SK-N-SH (cell line): ENCODE data around the gene DOCK10. TPM values are rescaled to one million over a fixed set of nuclear protein-coding genes. Genes with fewer than 3 reads are reported as not detected.

Experiments used
- CTCF ChIA-PET: fragments of 300-600, 350-600 bp; formaldehyde crosslinking; extraction: SDS; loops from one replicate; lab custom pipeline; 2021; lab: Yijun Ruan, JAX
- POLR2A ChIA-PET: fragments of 350-600 bp; sonication (Branson Sonifier 250); formaldehyde crosslinking; extraction: SDS; loops from one replicate; lab custom pipeline; 2020; ENCODE audit warnings: antibody characterized with exemption, inconsistent platforms; lab: Yijun Ruan, JAX
- DNase-seq: peaks from one replicate; pipeline ENCODE4 v3.0.0; 2012
- H2AFZ ChIP-seq: fragments of 200-600 bp; sonication (generic); 2 replicates; pipeline ENCODE4 v1.8.1; 2016; ENCODE audit warnings: antibody characterized with exemption, mild to moderate bottlenecking, low read depth
- H3F3A ChIP-seq: fragments of 200-600 bp; sonication (generic); replicated peaks from 2 replicates; pipeline ENCODE3; 2016; ENCODE audit warnings: antibody characterized with exemption, mild to moderate bottlenecking; ENCODE audit not compliant: insufficient read depth
- H3K27ac ChIP-seq, 2 experiments: fragments of 200-500 bp in 1 of 2; fragments of 200-600 bp in 1 of 2; sonication (Bioruptor generic) in 1 of 2; sonication (generic), shearing (Covaris generic) in 1 of 2; 2 replicates each; pipeline versions ENCODE4 v1.5.1 to v1.6.1; 2014 to 2016; ENCODE audit warnings: low read depth in 2 of 2, inconsistent platforms in 1 of 2, low read length in 1 of 2, mild to moderate bottlenecking in 1 of 2, mixed read lengths in 1 of 2
- H3K27me3 ChIP-seq: fragments of 200-600 bp; sonication (generic), shearing (Covaris generic); 2 replicates; pipeline ENCODE4 v1.6.1; 2016; ENCODE audit warnings: mixed run types; ENCODE audit not compliant: insufficient read depth
- H3K36me3 ChIP-seq, 2 experiments: fragments of 200-500 bp in 1 of 2; fragments of 200-600 bp in 1 of 2; sonication (Bioruptor generic) in 1 of 2; sonication (generic) in 1 of 2; replicated peaks in 1 of 2; 2 replicates each; pipeline versions ENCODE3 to v1.5.1; 2014 to 2016; ENCODE audit warnings: low read length in 1 of 2, mild to moderate bottlenecking in 1 of 2; ENCODE audit not compliant: insufficient read depth in 2 of 2, control insufficient read depth in 1 of 2
- H3K4me1 ChIP-seq, 2 experiments: fragments of 200-500 bp in 1 of 2; fragments of 200-600 bp in 1 of 2; sonication (Bioruptor generic) in 1 of 2; sonication (generic), shearing (Covaris generic) in 1 of 2; 2 replicates each; pipeline versions ENCODE4 v1.5.1 to v1.6.1; 2014 to 2016; ENCODE audit warnings: low read depth in 1 of 2, low read length in 1 of 2, mixed run types in 1 of 2; ENCODE audit not compliant: insufficient read depth in 2 of 2, control insufficient read depth in 1 of 2
- H3K4me2 ChIP-seq: fragments of 200-600 bp; sonication (generic), shearing (Covaris generic); 2 replicates; pipeline ENCODE4 v1.6.1; 2017; ENCODE audit warnings: mixed run types
- H3K4me3 ChIP-seq, 2 experiments: fragments of 200-500 bp in 1 of 2; fragments of 200-600 bp in 1 of 2; sonication (Bioruptor generic) in 1 of 2; sonication (generic), shearing (Covaris generic) in 1 of 2; 2 replicates each; pipeline versions ENCODE4 v1.5.1 to v1.8.1; 2014 to 2016; ENCODE audit warnings: low read depth in 2 of 2, inconsistent platforms in 1 of 2, low read length in 1 of 2, mild to moderate bottlenecking in 1 of 2, mixed read lengths in 1 of 2, moderate library complexity in 1 of 2
- H3K79me2 ChIP-seq: fragments of 200-600 bp; sonication (generic); 2 replicates; pipeline ENCODE4 v1.8.1; 2017; ENCODE audit warnings: mild to moderate bottlenecking; ENCODE audit not compliant: insufficient read depth
- H3K9ac ChIP-seq: fragments of 200-600 bp; sonication (generic); 2 replicates; pipeline ENCODE4 v1.6.1; 2017; ENCODE audit warnings: mixed run types
- H3K9me2 ChIP-seq: fragments of 200-600 bp; sonication (generic); 2 replicates; pipeline ENCODE4 v1.6.1; 2017; ENCODE audit warnings: mixed run types
- H3K9me3 ChIP-seq: fragments of 200-600 bp; sonication (generic); 2 replicates; pipeline ENCODE4 v1.6.1; 2017; ENCODE audit warnings: mixed run types, mild to moderate bottlenecking, moderate library complexity
- H4K20me1 ChIP-seq: fragments of 200-600 bp; sonication (generic); 2 replicates; pipeline ENCODE4 v1.6.1; 2017; ENCODE audit warnings: mild to moderate bottlenecking, mixed run types; ENCODE audit not compliant: insufficient read depth
- CHD2 ChIP-seq: fragments of 150-350 bp; IDR thresholded peaks from 2 replicates; pipeline ENCODE4 v1.6.1; 2018; ENCODE audit warnings: low read length; ENCODE audit not compliant: partially characterized antibody
- FOSL2 ChIP-seq: IDR thresholded peaks from 2 replicates; pipeline ENCODE4 v1.4.0; 2012; ENCODE audit warnings: low read depth, mild to moderate bottlenecking, moderate library complexity, borderline replicate concordance
- GABPA ChIP-seq: IDR thresholded peaks from 2 replicates; pipeline ENCODE4 v1.4.0; 2012; ENCODE audit warnings: low read depth, mild to moderate bottlenecking
- RCOR1 ChIP-seq: fragments of 150-350 bp; IDR thresholded peaks from 2 replicates; pipeline ENCODE4 v1.6.1; 2017; ENCODE audit warnings: antibody characterized with exemption, low read length
- TEAD4 ChIP-seq: IDR thresholded peaks from 2 replicates; pipeline ENCODE4 v1.4.0; 2012; ENCODE audit warnings: mild to moderate bottlenecking, borderline replicate concordance; ENCODE audit not compliant: insufficient read depth
- WGBS: methylation state at CpG from one replicate; pipeline ENCODE4 v1.1.6; 2017; ENCODE audit warnings: low lambda C conversion rate; 5-methylcytosine and 5-hydroxymethylcytosine counted together
- polyA plus RNA-seq, 3 experiments: library from polyadenylated mRNA; depleted of rRNA; stranded (reverse); fragments of >200 nt; gene quantifications; 2 replicates each; pipeline ENCODE4 v1.2.3, GENCODE V29; 2012
- TF ChIP-seq, protein P1 (sequence below): IDR thresholded peaks from 2 replicates; pipeline ENCODE4 v1.6.1; 2012; ENCODE audit warnings: mild to moderate bottlenecking, low read depth, low read length, moderate library complexity
- TF ChIP-seq, protein P2 (sequence below): fragments of 200-600 bp; sonication (generic); IDR thresholded peaks from 2 replicates; pipeline ENCODE4 v1.6.1; 2017; ENCODE audit warnings: antibody characterized with exemption, mild to moderate bottlenecking, moderate library complexity

Gene DOCK10
- polyA plus RNA-seq, 1 of the 3 experiments (the other 2 are of a cell fraction) = 24.1 TPM

DNA sequence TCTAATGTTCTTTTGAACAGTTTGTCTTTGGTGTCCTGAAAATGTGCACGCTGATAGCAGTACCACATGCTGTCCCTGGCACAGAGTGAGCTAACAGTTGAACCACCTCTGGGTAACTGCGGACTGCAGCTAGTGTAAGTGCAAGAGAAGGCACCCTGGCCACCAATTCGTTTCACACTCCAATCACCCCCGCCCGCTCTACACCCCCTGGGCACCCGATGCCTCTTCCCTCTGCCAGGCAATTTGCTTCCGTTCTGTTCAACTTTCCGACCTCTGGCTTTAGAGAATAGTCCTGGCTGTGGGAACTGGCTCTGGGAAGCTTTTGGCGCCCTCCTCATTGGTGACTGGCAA lies 1.4 kb downstream of the DOCK10 start:
- Histone ChIP-seq H3K79me2 (peaks cover 69% of the 10 kb centered on the region), H3F3A (no peaks in the 10 kb centered on the region), H3K27ac (no peak overlapping the region), H3K9me3 (no peaks in the 10 kb centered on the region), H2AFZ (no peak overlapping the region; the same call in 1 of the 2 replicates), H3K4me1 (no peaks in the 10 kb centered on the region; a peak in 1 of 4 replicates), H3K27me3 (no peaks in the 10 kb centered on the region), H3K4me3 (peak overlapping the region; percentile 72 to 78; a peak in 3 of 4 replicates), H3K36me3 (no peaks in the 10 kb centered on the region), H3K4me2 (peak overlapping the region; percentile 86), H3K9ac (peak overlapping the region; percentile 68; the same call in 1 of the 2 replicates), H3K9me2 (no peaks in the 10 kb centered on the region), H4K20me1 (no peaks in the 10 kb centered on the region)
- TF ChIP-seq GABPA = no peak
- TF ChIP-seq TEAD4 = no peak
- TF ChIP-seq FOSL2 = no peak
- no peak for TF ChIP-seq RCOR1
- 71% methylated on average over 9 of the region's 9 CpGs for WGBS
- ChIA-PET POLR2A (no interaction called here), CTCF (interaction anchor here (1.4 kb wide), 1 partner anchor 20 kb away, joined by 7 read pairs; no protein-coding TSS in a partner anchor)
- DNase-seq = peak; percentile 25

DNA sequence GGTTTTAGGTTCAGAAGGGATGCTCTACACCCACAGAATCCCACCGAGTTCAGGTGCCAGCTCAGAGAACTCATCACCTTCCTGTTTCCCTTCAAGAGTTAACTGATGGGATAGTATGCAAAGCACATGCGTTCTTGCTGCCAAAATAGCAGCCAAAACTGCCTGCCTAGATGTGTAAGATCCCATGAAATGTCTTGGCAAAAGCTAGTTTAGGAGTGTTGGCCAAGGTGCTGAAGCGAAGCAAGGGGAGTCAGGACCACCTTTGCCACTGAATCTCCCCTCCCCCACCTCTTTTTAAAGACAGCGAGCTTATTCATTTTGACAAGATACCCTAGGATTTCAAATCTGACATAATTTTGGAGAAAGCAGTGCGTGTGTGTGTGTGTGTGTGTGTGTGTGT lies 2.1 kb downstream of the DOCK10 start:
- no peaks in the 10 kb centered on the region for H3K27me3 ChIP-seq
- H3K4me1 ChIP-seq = no peaks in the 10 kb centered on the region; a peak in 1 of 4 replicates
- H3K4me3 ChIP-seq = no peak overlapping the region
- H3K9me2 ChIP-seq = no peaks in the 10 kb centered on the region
- H3K79me2 ChIP-seq = peaks cover 72% of the 10 kb centered on the region
- peaks cover 0 to under 1% of the 10 kb centered on the region in 2 experiments for H3K36me3 ChIP-seq
- ChIA-PET POLR2A (no interaction called here), CTCF (interaction anchor here (0.7 to 1.4 kb wide), 2 partner anchors 20 to 621 kb away, joined by 3 to 7 read pairs; no protein-coding TSS in a partner anchor)
- H3K4me2 ChIP-seq = peak overlapping the region; percentile 86; the same call in 1 of the 2 replicates
- no peak for DNase-seq
- H3K27ac ChIP-seq = no peak overlapping the region
- H4K20me1 ChIP-seq = no peaks in the 10 kb centered on the region
- H3K9me3 ChIP-seq = no peaks in the 10 kb centered on the region
- no peak overlapping the region for H2AFZ ChIP-seq
- 82% methylated on average over 4 of the region's 5 CpGs for WGBS
- no peak overlapping the region for H3K9ac ChIP-seq
- H3F3A ChIP-seq = no peaks in the 10 kb centered on the region
- TF ChIP-seq, protein P1, sequence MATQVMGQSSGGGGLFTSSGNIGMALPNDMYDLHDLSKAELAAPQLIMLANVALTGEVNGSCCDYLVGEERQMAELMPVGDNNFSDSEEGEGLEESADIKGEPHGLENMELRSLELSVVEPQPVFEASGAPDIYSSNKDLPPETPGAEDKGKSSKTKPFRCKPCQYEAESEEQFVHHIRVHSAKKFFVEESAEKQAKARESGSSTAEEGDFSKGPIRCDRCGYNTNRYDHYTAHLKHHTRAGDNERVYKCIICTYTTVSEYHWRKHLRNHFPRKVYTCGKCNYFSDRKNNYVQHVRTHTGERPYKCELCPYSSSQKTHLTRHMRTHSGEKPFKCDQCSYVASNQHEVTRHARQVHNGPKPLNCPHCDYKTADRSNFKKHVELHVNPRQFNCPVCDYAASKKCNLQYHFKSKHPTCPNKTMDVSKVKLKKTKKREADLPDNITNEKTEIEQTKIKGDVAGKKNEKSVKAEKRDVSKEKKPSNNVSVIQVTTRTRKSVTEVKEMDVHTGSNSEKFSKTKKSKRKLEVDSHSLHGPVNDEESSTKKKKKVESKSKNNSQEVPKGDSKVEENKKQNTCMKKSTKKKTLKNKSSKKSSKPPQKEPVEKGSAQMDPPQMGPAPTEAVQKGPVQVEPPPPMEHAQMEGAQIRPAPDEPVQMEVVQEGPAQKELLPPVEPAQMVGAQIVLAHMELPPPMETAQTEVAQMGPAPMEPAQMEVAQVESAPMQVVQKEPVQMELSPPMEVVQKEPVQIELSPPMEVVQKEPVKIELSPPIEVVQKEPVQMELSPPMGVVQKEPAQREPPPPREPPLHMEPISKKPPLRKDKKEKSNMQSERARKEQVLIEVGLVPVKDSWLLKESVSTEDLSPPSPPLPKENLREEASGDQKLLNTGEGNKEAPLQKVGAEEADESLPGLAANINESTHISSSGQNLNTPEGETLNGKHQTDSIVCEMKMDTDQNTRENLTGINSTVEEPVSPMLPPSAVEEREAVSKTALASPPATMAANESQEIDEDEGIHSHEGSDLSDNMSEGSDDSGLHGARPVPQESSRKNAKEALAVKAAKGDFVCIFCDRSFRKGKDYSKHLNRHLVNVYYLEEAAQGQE = peak; percentile 90
- TF ChIP-seq RCOR1 (no peak), CHD2 (no peak)
- TF ChIP-seq, protein P2, sequence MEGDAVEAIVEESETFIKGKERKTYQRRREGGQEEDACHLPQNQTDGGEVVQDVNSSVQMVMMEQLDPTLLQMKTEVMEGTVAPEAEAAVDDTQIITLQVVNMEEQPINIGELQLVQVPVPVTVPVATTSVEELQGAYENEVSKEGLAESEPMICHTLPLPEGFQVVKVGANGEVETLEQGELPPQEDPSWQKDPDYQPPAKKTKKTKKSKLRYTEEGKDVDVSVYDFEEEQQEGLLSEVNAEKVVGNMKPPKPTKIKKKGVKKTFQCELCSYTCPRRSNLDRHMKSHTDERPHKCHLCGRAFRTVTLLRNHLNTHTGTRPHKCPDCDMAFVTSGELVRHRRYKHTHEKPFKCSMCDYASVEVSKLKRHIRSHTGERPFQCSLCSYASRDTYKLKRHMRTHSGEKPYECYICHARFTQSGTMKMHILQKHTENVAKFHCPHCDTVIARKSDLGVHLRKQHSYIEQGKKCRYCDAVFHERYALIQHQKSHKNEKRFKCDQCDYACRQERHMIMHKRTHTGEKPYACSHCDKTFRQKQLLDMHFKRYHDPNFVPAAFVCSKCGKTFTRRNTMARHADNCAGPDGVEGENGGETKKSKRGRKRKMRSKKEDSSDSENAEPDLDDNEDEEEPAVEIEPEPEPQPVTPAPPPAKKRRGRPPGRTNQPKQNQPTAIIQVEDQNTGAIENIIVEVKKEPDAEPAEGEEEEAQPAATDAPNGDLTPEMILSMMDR = no peak
